ENCODE measurements around the gene XRCC4. TPM values are rescaled to one million over a fixed set of nuclear protein-coding genes. Genes with fewer than 3 reads are reported as not detected.
A peak's percentile ranks its signal among the peaks of the same experiment; 100 is the strongest.

Gene XRCC4
- total RNA-seq = 10 to 100 TPM; 12.8 to 12.9 TPM

DNA sequence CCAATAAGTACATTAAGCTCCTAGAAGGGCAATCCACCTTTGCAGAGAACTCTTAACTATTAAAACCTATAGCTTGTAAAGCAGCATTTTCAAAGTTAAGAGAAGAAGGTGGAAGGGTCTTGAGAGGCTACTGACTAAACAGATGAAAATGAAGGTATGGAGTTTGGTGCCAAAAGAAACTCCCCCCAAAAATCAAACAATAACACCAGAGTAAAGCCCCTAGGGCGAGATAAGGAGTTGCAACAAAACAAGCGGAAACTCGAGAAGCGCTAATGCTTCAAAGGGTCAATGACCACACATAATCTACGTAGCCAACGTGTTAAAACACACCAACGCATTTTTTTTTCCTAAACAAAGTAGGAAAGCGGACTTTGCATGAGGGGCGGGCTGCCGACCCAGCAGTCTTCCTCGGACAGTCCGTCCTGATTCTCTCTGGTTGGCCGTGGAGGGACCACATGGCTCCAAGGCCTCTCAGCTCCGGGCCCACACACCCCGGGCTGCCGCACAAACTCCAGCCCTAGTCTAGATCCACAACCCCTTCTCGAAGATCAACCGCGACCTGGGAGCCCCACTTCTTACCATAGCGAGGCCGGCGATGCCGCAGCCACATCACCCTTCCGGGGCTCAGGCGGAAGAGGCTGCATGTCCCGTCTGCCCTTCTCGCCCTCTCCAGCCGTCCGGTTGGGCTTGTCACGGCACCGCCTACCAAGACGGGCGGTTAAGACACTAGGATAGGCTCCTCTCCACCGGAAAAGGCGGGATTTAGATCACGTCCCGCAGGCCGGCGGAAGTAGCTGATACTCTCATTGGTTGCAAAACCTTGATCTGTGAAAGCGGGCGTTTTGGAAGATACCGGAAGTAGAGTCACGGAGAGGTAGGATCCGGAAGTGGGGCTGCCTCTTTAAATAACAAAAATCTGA is at the start of gene XRCC4, which contains the start of gene TMEM167A:
Gene XRCC4 (plus strand): TSS at position 806 of the 920 bp plus-strand sequence. CDS start 27,373 bp downstream, outside the sequence.
Gene TMEM167A (minus strand): TSS at position 653 of the 920 bp plus-strand sequence. CDS start 71 bp downstream, at position 582.
- Mint-ChIP-seq H3K4me3 (peak within 1 kb of the TSS; percentile 97), H3K27ac (peak within 1 kb of the TSS; percentile 99), H3K36me3 (ENCODE audit: low read depth) (peaks cover 29% of the 10 kb centered on the region), H3K4me1 (ENCODE audit: low read depth) (peaks cover 47% of the 10 kb centered on the region), H3K27me3 (no peaks in the 10 kb centered on the region), H3K9me3 (no peaks in the 10 kb centered on the region)
- ChIA-PET POLR2A (interaction anchor here (0.6 to 1.9 kb wide), 9 partner anchors 8 to 423 kb away, joined by 3 to 6 read pairs (median 4); no protein-coding TSS in a partner anchor), CTCF (no interaction called here)
- TF ChIP-seq, protein P1, sequence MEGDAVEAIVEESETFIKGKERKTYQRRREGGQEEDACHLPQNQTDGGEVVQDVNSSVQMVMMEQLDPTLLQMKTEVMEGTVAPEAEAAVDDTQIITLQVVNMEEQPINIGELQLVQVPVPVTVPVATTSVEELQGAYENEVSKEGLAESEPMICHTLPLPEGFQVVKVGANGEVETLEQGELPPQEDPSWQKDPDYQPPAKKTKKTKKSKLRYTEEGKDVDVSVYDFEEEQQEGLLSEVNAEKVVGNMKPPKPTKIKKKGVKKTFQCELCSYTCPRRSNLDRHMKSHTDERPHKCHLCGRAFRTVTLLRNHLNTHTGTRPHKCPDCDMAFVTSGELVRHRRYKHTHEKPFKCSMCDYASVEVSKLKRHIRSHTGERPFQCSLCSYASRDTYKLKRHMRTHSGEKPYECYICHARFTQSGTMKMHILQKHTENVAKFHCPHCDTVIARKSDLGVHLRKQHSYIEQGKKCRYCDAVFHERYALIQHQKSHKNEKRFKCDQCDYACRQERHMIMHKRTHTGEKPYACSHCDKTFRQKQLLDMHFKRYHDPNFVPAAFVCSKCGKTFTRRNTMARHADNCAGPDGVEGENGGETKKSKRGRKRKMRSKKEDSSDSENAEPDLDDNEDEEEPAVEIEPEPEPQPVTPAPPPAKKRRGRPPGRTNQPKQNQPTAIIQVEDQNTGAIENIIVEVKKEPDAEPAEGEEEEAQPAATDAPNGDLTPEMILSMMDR (IDR thresholded peaks at IDR 0.05) = no peak
- peak; percentile 99 for ATAC-seq
- intact Hi-C loops (cut with micrococcal nuclease) = loop anchor here (10.0 kb wide), 1 partner anchor 398 kb away; the partner anchor contains the start of gene VCAN
- peak; percentile 96 for DNase-seq

DNA sequence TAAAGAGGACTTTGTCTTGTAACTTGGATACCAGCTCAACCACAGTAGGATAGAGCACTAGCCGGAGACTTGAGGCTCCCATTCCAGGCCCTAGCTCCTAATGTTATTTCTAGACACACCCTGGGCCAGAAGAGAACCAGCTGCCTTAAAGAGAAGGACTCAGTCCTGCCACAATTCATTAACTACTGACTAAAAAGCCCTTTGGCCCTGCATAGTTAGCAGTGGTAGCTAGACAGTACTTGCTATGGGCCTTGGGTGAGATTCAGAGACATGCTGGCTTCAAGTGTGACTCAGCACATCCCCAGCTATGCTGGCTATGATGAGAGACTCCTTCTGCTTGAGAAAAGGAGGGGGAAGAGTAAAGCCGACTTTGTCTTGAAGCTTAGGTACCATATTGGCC is 47.4 kb upstream of the XRCC4 start:
- CTCF ChIA-PET = no interaction called here
- Mint-ChIP-seq H3K4me3 (no peak overlapping the region), H3K27ac (no peak overlapping the region), H3K4me1 (ENCODE audit: low read depth) (peaks cover 5% of the 10 kb centered on the region), H3K27me3 (no peaks in the 10 kb centered on the region), H3K36me3 (ENCODE audit: low read depth) (no peaks in the 10 kb centered on the region), H3K9me3 (no peaks in the 10 kb centered on the region)
- DNase-seq = no peak
- intact Hi-C loops (cut with micrococcal nuclease) = no loop called here
- TF ChIP-seq, protein P1 (IDR thresholded peaks at IDR 0.05) = no peak
- POLR2A ChIA-PET = no interaction called here
- ATAC-seq = no peak

DNA sequence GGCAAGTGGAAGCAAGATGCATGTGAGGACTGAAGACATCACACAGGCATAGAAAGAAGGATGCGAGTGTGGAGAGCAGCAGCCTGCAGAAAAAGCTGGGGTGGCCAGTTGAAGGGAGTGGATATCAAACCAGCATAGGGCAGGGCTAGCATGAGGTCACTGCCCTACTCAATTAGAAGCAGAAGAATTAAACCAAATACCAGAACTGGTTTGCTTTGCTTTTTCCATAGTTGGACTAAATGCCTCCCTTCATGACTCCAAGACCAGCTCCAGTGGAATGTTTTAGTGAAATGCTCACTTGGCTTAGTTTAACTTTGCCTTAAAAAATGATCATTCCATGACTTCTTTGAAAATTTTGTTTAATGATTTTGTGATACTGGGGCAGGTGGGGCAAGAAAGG is 46.0 kb upstream of the XRCC4 start:
- no peak for ATAC-seq
- no peak for DNase-seq
- no peak overlapping the region for H3K4me3 Mint-ChIP-seq
- peaks cover 5% of the 10 kb centered on the region for H3K4me1 Mint-ChIP-seq (ENCODE audit: low read depth)
- intact Hi-C loops (cut with micrococcal nuclease) = no loop called here
- TF ChIP-seq, protein P1 (IDR thresholded peaks at IDR 0.05) = no peak
- ChIA-PET CTCF (no interaction called here), POLR2A (interaction anchor here (0.8 kb wide), 1 partner anchor 34 kb away, joined by 3 read pairs; no protein-coding TSS in a partner anchor)
- H3K9me3 Mint-ChIP-seq = no peaks in the 10 kb centered on the region
- no peaks in the 10 kb centered on the region for H3K27me3 Mint-ChIP-seq
- no peaks in the 10 kb centered on the region for H3K36me3 Mint-ChIP-seq (ENCODE audit: low read depth)
- no peak overlapping the region for H3K27ac Mint-ChIP-seq

DNA sequence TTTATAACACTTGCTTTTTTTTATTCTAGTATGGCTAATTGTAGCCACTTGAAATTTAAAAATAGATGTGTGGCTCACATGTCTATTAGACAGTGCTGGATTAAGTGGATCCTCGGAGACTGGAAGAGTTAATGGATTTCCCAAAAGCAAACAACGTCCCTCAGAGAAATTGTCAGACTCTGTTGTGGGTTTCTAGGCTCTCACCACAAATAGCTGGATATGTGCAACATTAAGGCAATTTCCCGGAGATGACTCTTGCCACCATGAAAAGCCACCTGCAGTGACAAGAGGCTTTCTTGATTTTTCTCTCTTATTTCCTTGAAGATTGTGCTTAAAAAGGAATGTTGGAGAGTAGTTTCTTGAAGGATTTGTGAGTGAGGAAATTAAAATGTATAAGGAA is 43.3 kb upstream of the XRCC4 start:
- Mint-ChIP-seq H3K4me3 (no peak overlapping the region), H3K27ac (no peak overlapping the region), H3K27me3 (no peaks in the 10 kb centered on the region), H3K4me1 (ENCODE audit: low read depth) (peaks cover 14% of the 10 kb centered on the region), H3K9me3 (no peaks in the 10 kb centered on the region), H3K36me3 (ENCODE audit: low read depth) (no peaks in the 10 kb centered on the region)
- ChIA-PET POLR2A (no interaction called here), CTCF (no interaction called here)
- TF ChIP-seq, protein P1 (IDR thresholded peaks at IDR 0.05) = no peak
- DNase-seq (no peak), ATAC-seq (no peak)
- intact Hi-C loops (cut with micrococcal nuclease) = no loop called here
